C4-2B (cell line): ENCODE measurements around the gene TEX29.

Experiments
- CTCF ChIP-seq: fragments of 450-650 bp; conservative IDR thresholded peaks from 2 replicates; pipeline ENCODE4 v1.5.1; 2017; ENCODE audit warnings: mild to moderate bottlenecking
- ZFX ChIP-seq: fragments of 450-650 bp; IDR thresholded peaks from 2 replicates; pipeline ENCODE4 v1.6.1; 2017

GRCh38 chr13:111368091-111368490 lies 47.6 kb downstream of the TEX29 start:
- TF ChIP-seq CTCF (no peak), ZFX (no peak)
